GM10248 (cell line): Measurements from ENCODE around the gene MTCH1.

ENCODE experiments used
- CTCF ChIA-PET: fragments of 300-600 bp; sonication (Branson Sonifier 250); formaldehyde crosslinking; extraction: SDS; loops from one replicate; lab custom pipeline; 2021; ENCODE audit warnings: antibody characterized with exemption; lab: Yijun Ruan, JAX
- POLR2A ChIA-PET: fragments of 350-650 bp; sonication (Branson Sonifier 250); formaldehyde crosslinking; extraction: SDS; loops from one replicate; lab custom pipeline; 2020; ENCODE audit warnings: antibody characterized with exemption; lab: Yijun Ruan, JAX
- DNase-seq: peaks from one replicate; pipeline ENCODE4 v3.0.0; 2012; ENCODE audit errors: extremely low spot score
- TF ChIP-seq, protein P1 (sequence below): IDR thresholded peaks from 2 replicates; pipeline ENCODE4 v1.5.1; 2012; ENCODE audit warnings: mild to moderate bottlenecking, low read depth; ENCODE audit errors: extremely low read depth, missing control alignments, control extremely low read depth

Gene MTCH1

DNA sequence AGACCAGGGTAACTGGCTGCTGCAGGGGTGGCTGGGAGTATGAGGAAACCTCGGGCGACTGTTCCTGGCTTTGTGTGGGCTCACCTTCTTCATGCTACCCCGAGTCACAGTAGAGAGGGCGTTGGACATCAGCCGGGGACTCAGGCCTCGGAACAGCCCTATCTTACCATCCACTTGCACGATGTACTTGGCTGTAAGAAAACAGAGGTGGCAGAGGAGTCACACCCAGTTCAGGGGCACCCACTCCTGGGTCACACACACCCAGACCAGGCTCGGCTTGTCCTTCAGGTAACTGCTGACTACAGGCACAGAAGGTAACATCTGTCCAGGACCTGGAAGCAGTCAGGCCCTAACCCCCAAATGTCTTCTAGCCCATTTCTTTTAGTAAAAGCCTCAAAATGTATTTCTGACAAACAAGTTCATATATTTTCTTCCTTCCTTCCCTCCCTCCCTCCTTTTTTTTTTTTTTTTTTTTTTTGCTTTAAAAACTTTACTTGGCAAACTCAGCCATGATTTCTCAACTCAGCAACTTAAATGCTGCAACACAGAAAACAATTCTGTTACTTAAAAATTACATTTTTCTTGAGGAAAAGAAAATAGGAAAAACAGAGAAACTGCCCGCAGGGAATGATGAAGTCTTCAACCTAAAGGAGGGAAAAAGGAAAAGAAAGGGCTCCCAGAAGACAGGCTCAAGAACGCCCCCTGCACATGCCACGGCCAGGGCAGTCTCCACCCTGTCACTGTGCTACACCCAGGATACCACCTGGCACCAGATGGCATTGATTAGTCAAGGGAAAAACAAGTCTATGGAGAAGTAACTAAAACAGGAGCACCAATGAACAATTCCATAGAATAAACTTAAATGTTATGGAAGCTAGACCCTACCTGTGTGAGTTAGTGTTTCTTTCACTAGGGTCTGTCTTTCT, 7.3 kb downstream of the MTCH1 start:
- DNase-seq = no peak
- ChIA-PET POLR2A (interaction anchor here (1.2 kb wide), 2 partner anchors 8 to 245 kb away, joined by 3 read pairs; partner anchors contain the start of gene MTCH1), CTCF (interaction anchor here (0.8 to 3.4 kb wide), 14 partner anchors 8 to 230 kb away, joined by 3 to 32 read pairs (median 6); partner anchors contain the start of genes C6orf89 and MTCH1)
- TF ChIP-seq, protein P1, sequence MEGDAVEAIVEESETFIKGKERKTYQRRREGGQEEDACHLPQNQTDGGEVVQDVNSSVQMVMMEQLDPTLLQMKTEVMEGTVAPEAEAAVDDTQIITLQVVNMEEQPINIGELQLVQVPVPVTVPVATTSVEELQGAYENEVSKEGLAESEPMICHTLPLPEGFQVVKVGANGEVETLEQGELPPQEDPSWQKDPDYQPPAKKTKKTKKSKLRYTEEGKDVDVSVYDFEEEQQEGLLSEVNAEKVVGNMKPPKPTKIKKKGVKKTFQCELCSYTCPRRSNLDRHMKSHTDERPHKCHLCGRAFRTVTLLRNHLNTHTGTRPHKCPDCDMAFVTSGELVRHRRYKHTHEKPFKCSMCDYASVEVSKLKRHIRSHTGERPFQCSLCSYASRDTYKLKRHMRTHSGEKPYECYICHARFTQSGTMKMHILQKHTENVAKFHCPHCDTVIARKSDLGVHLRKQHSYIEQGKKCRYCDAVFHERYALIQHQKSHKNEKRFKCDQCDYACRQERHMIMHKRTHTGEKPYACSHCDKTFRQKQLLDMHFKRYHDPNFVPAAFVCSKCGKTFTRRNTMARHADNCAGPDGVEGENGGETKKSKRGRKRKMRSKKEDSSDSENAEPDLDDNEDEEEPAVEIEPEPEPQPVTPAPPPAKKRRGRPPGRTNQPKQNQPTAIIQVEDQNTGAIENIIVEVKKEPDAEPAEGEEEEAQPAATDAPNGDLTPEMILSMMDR = no peak

DNA sequence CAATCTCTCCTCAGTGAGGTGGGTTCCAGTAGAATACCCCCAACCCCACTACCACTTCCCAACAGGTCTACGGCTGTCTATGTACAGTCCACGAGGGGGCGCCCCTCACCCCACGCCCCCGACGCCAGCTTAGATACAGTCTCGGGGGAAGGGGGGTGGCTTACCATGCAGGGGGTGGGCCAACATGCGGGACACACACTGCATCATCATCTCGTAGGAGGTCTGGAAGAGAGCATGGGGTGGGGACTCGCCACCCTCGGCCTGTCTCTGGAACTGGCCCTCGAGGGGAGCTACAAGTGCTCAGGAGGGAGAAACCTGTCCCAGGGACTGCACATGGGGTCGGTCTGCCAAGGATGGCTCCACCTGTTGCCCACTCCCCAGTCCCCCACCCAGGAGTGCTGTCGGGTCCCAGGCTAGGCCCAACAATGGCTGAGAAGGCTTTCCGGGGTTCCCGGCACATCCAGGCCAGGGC, 8.5 kb downstream of the MTCH1 start:
- DNase-seq = peak; percentile 70
- POLR2A ChIA-PET = interaction anchor here (1.2 kb wide), 2 partner anchors 9 to 246 kb away, joined by 3 read pairs; partner anchors contain the start of gene MTCH1
- CTCF ChIA-PET = interaction anchor here (0.7 to 3.0 kb wide), 15 partner anchors 8 to 233 kb away, joined by 3 to 32 read pairs (median 4); partner anchors contain the start of gene MTCH1
- TF ChIP-seq, protein P1 = peak; percentile 65

DNA sequence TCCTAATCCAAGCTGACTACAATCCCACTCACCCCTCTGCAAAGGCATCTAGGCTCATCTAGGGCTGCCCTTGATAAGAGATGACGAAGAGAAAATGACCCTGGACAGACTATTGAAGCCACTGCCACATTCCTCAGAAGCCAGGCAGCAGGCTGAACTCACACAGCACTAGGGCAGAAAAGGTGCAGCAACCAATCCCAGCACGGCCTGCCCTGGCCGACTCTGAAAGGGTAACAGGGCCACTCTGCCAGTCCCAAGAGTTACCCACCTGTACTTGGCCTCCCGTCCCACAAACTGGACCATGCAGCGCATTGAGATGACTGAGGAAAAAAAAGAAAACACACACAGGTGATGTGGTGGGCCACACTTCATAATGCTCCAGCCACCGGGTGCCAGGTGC, 9.1 kb downstream of the MTCH1 start:
- TF ChIP-seq, protein P1 = no peak
- ChIA-PET POLR2A (no interaction called here), CTCF (interaction anchor here (0.8 to 3.0 kb wide), 13 partner anchors 8 to 233 kb away, joined by 3 to 32 read pairs (median 5); partner anchors contain the start of gene MTCH1)
- no peak for DNase-seq

DNA sequence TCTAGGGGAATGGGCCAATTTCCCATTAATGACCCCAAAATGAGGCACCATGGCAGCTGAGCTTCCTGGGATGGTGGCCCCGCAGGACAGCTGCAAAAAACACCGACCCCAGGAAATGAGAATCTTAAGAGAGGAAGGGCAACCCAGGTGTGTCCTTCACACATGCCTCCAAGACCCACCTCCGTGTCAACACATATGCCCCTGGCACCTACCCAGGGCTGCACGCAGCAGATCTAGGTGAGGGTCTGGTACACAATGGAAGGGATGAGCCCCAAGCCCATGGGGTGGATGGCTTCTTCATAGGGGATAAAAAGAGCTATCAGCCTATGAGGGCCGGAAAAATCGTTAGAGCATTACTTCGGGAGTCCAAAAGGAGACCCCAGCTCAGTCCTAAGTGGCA, 9.5 kb downstream of the MTCH1 start:
- TF ChIP-seq, protein P1 = no peak
- no peak for DNase-seq
- ChIA-PET CTCF (interaction anchor here (1.0 to 3.0 kb wide), 10 partner anchors 10 to 234 kb away, joined by 3 to 32 read pairs (median 4); no protein-coding TSS in a partner anchor), POLR2A (no interaction called here)

DNA sequence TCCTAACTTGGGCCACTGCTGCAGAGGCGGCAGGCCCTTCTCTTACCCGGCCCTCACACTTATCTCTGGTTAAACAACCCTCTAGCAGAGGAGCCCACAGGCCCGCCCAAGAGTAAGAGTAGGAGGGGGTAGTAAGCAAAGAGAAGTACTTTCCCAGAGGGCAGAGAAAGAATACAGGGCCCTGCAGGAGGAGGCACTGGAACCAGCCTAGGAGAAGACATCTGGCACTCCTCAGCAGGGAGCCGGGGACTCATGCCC, 10.1 kb downstream of the MTCH1 start:
- CTCF ChIA-PET = interaction anchor here (1.1 to 3.0 kb wide), 8 partner anchors 10 to 125 kb away, joined by 3 to 32 read pairs (median 4); no protein-coding TSS in a partner anchor
- POLR2A ChIA-PET = no interaction called here
- DNase-seq = no peak
- TF ChIP-seq, protein P1 = no peak

DNA sequence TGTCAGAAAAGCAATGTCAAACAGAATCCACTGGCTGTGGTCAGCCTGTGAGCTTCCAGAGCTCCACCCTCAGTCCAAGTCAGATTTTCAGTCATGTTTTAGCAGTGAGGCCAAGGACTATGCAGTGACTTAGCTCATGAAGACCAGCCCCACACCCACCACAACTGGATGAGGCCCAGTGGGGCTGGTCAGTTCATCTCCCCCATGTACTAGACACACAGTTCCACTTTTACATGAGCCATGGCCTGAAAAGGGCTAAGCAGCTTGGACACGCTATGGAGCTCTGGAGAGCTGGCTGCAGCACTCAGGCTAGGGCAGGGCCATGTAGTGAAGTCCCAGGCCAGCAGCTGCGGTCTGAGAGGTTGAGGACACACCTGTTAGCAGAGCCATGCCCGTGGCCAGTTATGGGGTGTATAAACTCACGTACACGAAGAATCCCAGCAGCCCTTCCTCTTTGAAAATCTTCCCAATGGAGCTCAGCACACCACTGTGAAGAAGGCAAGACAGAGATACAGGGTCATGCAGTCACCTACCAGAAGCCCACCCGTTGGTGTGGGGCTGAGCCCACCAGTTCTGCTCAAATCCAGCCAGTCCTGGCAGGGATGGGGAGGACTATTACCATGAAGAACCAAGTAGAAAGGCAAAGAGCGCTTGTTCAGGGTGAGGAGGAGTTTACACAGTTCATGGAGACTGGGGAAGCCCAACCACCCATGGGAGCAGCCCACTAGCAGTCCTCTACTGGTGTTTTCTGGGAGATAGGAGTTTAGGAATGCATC, 10.6 kb downstream of the MTCH1 start:
- TF ChIP-seq, protein P1 = no peak
- ChIA-PET CTCF (interaction anchor here (0.6 to 3.0 kb wide), 9 partner anchors 9 to 124 kb away, joined by 3 to 32 read pairs (median 4); partner anchors contain the start of gene MTCH1), POLR2A (interaction anchor here (0.6 kb wide), 1 partner anchor 369 kb away, joined by 3 read pairs; no protein-coding TSS in a partner anchor)
- no peak for DNase-seq
